ENCODE data around the gene LSP1.

DNA sequence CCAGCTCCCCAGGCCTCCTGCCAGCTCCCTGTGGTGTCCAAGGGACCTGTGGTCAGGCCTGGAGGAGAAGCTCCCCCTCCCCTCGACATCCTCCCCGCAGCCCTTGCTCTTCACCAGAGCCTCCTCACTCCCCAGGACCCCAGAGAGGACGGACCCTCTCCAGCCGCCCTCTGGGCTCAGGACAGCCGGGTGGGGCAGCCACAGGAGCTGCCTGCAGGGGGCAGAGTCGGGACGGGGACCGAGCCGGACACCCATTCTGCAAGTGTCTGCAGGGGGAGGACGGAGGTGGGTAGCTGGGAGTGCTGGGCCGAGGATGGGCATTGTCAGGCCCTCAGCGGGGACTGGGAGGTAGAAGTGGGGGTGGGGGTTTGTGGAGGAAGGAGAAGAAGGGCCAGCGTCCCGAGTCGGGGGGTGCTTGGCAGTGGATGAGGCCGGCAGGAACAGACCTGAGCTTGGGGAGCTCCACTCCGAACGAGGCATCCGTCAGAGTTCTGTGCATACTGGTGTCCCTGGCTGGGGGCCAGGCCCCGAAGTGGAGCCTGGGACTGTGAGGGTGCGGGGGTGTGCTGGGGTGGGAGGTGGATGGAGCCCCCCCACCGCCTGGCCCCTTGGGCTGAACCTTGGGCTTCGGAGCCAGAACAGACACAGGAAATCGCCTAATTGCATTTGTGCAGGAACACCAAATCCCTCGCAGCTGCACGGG, 23.6 kb downstream of the LSP1 start:
- TF ChIP-seq, protein P1, sequence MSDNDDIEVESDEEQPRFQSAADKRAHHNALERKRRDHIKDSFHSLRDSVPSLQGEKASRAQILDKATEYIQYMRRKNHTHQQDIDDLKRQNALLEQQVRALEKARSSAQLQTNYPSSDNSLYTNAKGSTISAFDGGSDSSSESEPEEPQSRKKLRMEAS (IDR thresholded peaks at IDR 0.05) = no peak
- TF ChIP-seq, protein P2, sequence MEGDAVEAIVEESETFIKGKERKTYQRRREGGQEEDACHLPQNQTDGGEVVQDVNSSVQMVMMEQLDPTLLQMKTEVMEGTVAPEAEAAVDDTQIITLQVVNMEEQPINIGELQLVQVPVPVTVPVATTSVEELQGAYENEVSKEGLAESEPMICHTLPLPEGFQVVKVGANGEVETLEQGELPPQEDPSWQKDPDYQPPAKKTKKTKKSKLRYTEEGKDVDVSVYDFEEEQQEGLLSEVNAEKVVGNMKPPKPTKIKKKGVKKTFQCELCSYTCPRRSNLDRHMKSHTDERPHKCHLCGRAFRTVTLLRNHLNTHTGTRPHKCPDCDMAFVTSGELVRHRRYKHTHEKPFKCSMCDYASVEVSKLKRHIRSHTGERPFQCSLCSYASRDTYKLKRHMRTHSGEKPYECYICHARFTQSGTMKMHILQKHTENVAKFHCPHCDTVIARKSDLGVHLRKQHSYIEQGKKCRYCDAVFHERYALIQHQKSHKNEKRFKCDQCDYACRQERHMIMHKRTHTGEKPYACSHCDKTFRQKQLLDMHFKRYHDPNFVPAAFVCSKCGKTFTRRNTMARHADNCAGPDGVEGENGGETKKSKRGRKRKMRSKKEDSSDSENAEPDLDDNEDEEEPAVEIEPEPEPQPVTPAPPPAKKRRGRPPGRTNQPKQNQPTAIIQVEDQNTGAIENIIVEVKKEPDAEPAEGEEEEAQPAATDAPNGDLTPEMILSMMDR (IDR thresholded peaks at IDR 0.05; ENCODE audit: low read depth, low read length, missing input control) = peak; percentile 46
- TF ChIP-seq TAF1 (conservative IDR thresholded peaks at IDR 0.05) = no peak
- TF ChIP-seq GABPA (IDR thresholded peaks at IDR 0.05 in 1 of 2, conservative IDR thresholded peaks at IDR 0.05 in 1 of 2) = no peak
- TF ChIP-seq, protein P3, sequence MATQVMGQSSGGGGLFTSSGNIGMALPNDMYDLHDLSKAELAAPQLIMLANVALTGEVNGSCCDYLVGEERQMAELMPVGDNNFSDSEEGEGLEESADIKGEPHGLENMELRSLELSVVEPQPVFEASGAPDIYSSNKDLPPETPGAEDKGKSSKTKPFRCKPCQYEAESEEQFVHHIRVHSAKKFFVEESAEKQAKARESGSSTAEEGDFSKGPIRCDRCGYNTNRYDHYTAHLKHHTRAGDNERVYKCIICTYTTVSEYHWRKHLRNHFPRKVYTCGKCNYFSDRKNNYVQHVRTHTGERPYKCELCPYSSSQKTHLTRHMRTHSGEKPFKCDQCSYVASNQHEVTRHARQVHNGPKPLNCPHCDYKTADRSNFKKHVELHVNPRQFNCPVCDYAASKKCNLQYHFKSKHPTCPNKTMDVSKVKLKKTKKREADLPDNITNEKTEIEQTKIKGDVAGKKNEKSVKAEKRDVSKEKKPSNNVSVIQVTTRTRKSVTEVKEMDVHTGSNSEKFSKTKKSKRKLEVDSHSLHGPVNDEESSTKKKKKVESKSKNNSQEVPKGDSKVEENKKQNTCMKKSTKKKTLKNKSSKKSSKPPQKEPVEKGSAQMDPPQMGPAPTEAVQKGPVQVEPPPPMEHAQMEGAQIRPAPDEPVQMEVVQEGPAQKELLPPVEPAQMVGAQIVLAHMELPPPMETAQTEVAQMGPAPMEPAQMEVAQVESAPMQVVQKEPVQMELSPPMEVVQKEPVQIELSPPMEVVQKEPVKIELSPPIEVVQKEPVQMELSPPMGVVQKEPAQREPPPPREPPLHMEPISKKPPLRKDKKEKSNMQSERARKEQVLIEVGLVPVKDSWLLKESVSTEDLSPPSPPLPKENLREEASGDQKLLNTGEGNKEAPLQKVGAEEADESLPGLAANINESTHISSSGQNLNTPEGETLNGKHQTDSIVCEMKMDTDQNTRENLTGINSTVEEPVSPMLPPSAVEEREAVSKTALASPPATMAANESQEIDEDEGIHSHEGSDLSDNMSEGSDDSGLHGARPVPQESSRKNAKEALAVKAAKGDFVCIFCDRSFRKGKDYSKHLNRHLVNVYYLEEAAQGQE (IDR thresholded peaks at IDR 0.05) = no peak
- TF ChIP-seq, protein P4, sequence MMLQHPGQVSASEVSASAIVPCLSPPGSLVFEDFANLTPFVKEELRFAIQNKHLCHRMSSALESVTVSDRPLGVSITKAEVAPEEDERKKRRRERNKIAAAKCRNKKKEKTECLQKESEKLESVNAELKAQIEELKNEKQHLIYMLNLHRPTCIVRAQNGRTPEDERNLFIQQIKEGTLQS (IDR thresholded peaks at IDR 0.05) = no peak
- TF ChIP-seq, protein P5, sequence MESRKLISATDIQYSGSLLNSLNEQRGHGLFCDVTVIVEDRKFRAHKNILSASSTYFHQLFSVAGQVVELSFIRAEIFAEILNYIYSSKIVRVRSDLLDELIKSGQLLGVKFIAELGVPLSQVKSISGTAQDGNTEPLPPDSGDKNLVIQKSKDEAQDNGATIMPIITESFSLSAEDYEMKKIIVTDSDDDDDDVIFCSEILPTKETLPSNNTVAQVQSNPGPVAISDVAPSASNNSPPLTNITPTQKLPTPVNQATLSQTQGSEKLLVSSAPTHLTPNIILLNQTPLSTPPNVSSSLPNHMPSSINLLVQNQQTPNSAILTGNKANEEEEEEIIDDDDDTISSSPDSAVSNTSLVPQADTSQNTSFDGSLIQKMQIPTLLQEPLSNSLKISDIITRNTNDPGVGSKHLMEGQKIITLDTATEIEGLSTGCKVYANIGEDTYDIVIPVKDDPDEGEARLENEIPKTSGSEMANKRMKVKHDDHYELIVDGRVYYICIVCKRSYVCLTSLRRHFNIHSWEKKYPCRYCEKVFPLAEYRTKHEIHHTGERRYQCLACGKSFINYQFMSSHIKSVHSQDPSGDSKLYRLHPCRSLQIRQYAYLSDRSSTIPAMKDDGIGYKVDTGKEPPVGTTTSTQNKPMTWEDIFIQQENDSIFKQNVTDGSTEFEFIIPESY (IDR thresholded peaks at IDR 0.05) = no peak
- TF ChIP-seq RXRA (IDR thresholded peaks at IDR 0.05) = no peak
- no peak for TF ChIP-seq YY1 (IDR thresholded peaks at IDR 0.05)

All from liver (tissue), 3 donors.